CD14-positive monocyte (primary cell): ENCODE results near the gene AARS2. TPM values are rescaled to one million over a fixed set of nuclear protein-coding genes. Genes with fewer than 3 reads are reported as not detected.
A peak's percentile ranks its signal among the peaks of the same experiment; 100 is the strongest.

ENCODE experiments used
- DNase-seq, 3 donors: peaks; one replicate each; pipeline ENCODE4 v3.0.0-alpha.2; 2011 to 2022
- H2AFZ ChIP-seq: 2 replicates; pipeline ENCODE4 v1.6.0; 2012; ENCODE audit warnings: mild to moderate bottlenecking, low read depth, low read length, inconsistent platforms; ENCODE audit not compliant: insufficient read depth, poor library complexity, severe bottlenecking
- H3K27ac ChIP-seq, 2 donors: 1 replicate in 1 of 2; 2 replicates in 1 of 2; pipeline ENCODE4 v1.5.1; 2012 to 2013; ENCODE audit warnings: low read length in 2 of 2, control low read depth in 1 of 2, inconsistent platforms in 1 of 2, low read depth in 1 of 2, mild to moderate bottlenecking in 1 of 2
- H3K27me3 ChIP-seq, 2 donors: one replicate each; pipeline versions ENCODE4 v1.6.0 to v1.6.1; 2011 to 2013; ENCODE audit warnings: low read length in 2 of 2; ENCODE audit not compliant: control insufficient read depth in 2 of 2, insufficient read depth in 2 of 2
- H3K36me3 ChIP-seq, 2 donors: replicated peaks in 1 of 2; 1 replicate in 1 of 2; 2 replicates in 1 of 2; pipeline versions ENCODE4 v1.5.1 to v1.6.1; 2012 to 2013; ENCODE audit warnings: low read length in 2 of 2, control low read depth in 1 of 2, inconsistent platforms in 1 of 2, mild to moderate bottlenecking in 1 of 2; ENCODE audit not compliant: insufficient read depth in 2 of 2, control insufficient read depth in 1 of 2
- H3K4me1 ChIP-seq, 2 donors: 1 replicate in 1 of 2; 2 replicates in 1 of 2; pipeline versions ENCODE4 v1.5.1 to v1.6.1; 2012 to 2013; ENCODE audit warnings: low read length in 2 of 2, control low read depth in 1 of 2, inconsistent platforms in 1 of 2, mild to moderate bottlenecking in 1 of 2, moderate library complexity in 1 of 2; ENCODE audit not compliant: insufficient read depth in 2 of 2, control insufficient read depth in 1 of 2
- H3K4me2 ChIP-seq: replicated peaks from 2 replicates; pipeline ENCODE3; 2012; ENCODE audit warnings: low read length, moderate library complexity, mild to moderate bottlenecking; ENCODE audit not compliant: poor library complexity, severe bottlenecking; ENCODE audit errors: extremely low read depth
- H3K4me3 ChIP-seq, 3 experiments: fragments of 200-600 bp in 1 of 3; sonication (generic) in 1 of 3; replicated peaks in 1 of 3; 1 replicate in 2 of 3; 2 replicates in 1 of 3; pipeline ENCODE4 v1.5.1; 2011 to 2013; ENCODE audit warnings: low read length in 3 of 3, mild to moderate bottlenecking in 3 of 3, control low read depth in 2 of 3, low read depth in 2 of 3, inconsistent platforms in 1 of 3, moderate library complexity in 1 of 3
- H3K79me2 ChIP-seq: 2 replicates; pipeline ENCODE4 v1.6.0; 2012; ENCODE audit warnings: mild to moderate bottlenecking, control low read depth, inconsistent platforms, low read length, moderate library complexity; ENCODE audit not compliant: insufficient read depth
- H3K9ac ChIP-seq: 2 replicates; pipeline ENCODE4 v1.6.0; 2017; ENCODE audit warnings: low read length, mild to moderate bottlenecking; ENCODE audit not compliant: insufficient read depth, poor library complexity, severe bottlenecking
- H3K9me3 ChIP-seq, 2 donors: replicated peaks in 1 of 2; 1 replicate in 1 of 2; 2 replicates in 1 of 2; pipeline versions ENCODE4 v1.5.1 to v1.6.1; 2012 to 2013; ENCODE audit warnings: low read length in 2 of 2, control low read depth in 1 of 2; ENCODE audit not compliant: control insufficient read depth in 1 of 2, insufficient read depth in 1 of 2
- H4K20me1 ChIP-seq: 2 replicates; pipeline ENCODE4 v1.6.0; 2012; ENCODE audit warnings: mild to moderate bottlenecking, low read length, control low read depth, moderate library complexity; ENCODE audit not compliant: insufficient read depth
- H3K27ac Mint-ChIP-seq, 7 donors: one replicate each; pipeline ENCODE4 v1.8.0; 2020; ENCODE audit warnings: mild to moderate bottlenecking in 7 of 7, mixed read lengths in 7 of 7, moderate library complexity in 6 of 7, inconsistent platforms in 2 of 7
- H3K27me3 Mint-ChIP-seq, 3 donors: one replicate each; pipeline ENCODE4 v1.8.0; 2021 to 2022; ENCODE audit warnings: low read depth in 3 of 3, mild to moderate bottlenecking in 3 of 3, mixed read lengths in 3 of 3, moderate library complexity in 3 of 3, inconsistent platforms in 1 of 3
- H3K36me3 Mint-ChIP-seq, 2 donors: one replicate each; pipeline ENCODE4 v1.8.0; 2020; ENCODE audit warnings: mixed read lengths in 2 of 2, inconsistent platforms in 1 of 2, mild to moderate bottlenecking in 1 of 2
- H3K4me1 Mint-ChIP-seq: one replicate; pipeline ENCODE4 v1.8.0; 2020; ENCODE audit warnings: mild to moderate bottlenecking, mixed read lengths
- H3K4me3 Mint-ChIP-seq, 2 donors: one replicate each; pipeline ENCODE4 v1.8.0; 2020; ENCODE audit warnings: mild to moderate bottlenecking in 2 of 2, mixed read lengths in 2 of 2, moderate library complexity in 1 of 2
- H3K9me3 Mint-ChIP-seq, 7 donors: one replicate each; pipeline ENCODE4 v1.8.0; 2020 to 2022; ENCODE audit warnings: mixed read lengths in 7 of 7, mild to moderate bottlenecking in 6 of 7, moderate library complexity in 6 of 7, inconsistent platforms in 2 of 7
- WGBS: methylation state at CpG from one replicate; pipeline ENCODE4 v1.1.5; 2013; ENCODE audit warnings: missing lambda C conversion rate; ENCODE audit not compliant: insufficient coverage; 5-methylcytosine and 5-hydroxymethylcytosine counted together
- intact Hi-C, 2 donors: fragments of 100-400 bp; cut with micrococcal nuclease; formaldehyde crosslinking; loops; one replicate each; pipeline versions ENCODE4 v1.15.0 to v1.15.1; 2023
- polyA plus RNA-seq, 3 donors: library from polyadenylated mRNA; depleted of rRNA in 1 of 3; unstranded in 2 of 3; stranded (reverse) in 1 of 3; fragments of 300-500 nt in 2 of 3; fragments of >200 nt in 1 of 3; fragmentation: Illumina TruSeq in 2 of 3; gene quantifications; 1 replicate in 2 of 3; 2 replicates in 1 of 3; pipeline ENCODE4 v1.2.3, GENCODE V29; 2012 to 2021
- TF ChIP-seq, protein P1 (sequence below): fragments of 200-600 bp; IDR thresholded peaks from one replicate; pipeline ENCODE4 v1.8.0; 2022; ENCODE audit warnings: antibody characterized with exemption, mild to moderate bottlenecking

AARS2 gene
- polyA plus RNA-seq, 3 donors: 1.8 to 4.5 (median 3.2) TPM

DNA sequence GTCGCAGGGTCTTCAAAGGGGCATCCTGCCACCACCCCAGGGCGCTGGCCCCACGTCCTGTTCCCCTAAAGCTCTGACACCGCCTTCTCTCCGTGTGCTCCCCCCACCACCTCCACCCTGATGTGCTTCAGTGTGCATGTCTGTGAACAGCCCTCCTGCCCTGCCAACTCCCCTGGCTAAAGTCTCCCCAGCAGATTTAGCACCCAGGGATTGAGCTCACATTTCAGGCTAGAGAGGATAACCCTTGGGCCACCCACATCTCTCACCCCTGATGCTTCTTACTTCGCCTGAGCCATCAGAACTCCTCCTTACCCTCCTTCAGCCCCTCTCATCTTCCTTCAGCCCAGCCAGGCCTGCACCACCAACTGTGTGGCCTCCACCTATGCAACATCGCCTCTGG lies 35.4 kb downstream of the AARS2 start:
- Histone ChIP-seq H3K36me3 (no peaks in the 10 kb centered on the region), H3K4me2 (no peak overlapping the region), H2AFZ (no peak overlapping the region), H3K4me1 (peaks cover 0 to 7% of the 10 kb centered on the region in 2 donors), H3K9me3 (no peaks in the 10 kb centered on the region), H3K27ac (no peak overlapping the region), H3K79me2 (no peaks in the 10 kb centered on the region), H3K4me3 (no peak overlapping the region), H3K9ac (no peak overlapping the region), H3K27me3 (peaks cover 15 to 76% of the 10 kb centered on the region in 2 donors), H4K20me1 (no peaks in the 10 kb centered on the region)
- Mint-ChIP-seq H3K27ac (no peak overlapping the region), H3K4me3 (peak overlapping the region in 1 of 2 donors; percentile 79), H3K36me3 (peaks cover 0 to 4% of the 10 kb centered on the region in 2 donors), H3K4me1 (peaks cover 8% of the 10 kb centered on the region), H3K9me3 (peaks cover 0 to 8% (median 0%) of the 10 kb centered on the region in 7 donors), H3K27me3 (peaks cover 44 to 82% (median 61%) of the 10 kb centered on the region in 3 donors)
- intact Hi-C loops: no loop called here
- TF ChIP-seq, protein P1, sequence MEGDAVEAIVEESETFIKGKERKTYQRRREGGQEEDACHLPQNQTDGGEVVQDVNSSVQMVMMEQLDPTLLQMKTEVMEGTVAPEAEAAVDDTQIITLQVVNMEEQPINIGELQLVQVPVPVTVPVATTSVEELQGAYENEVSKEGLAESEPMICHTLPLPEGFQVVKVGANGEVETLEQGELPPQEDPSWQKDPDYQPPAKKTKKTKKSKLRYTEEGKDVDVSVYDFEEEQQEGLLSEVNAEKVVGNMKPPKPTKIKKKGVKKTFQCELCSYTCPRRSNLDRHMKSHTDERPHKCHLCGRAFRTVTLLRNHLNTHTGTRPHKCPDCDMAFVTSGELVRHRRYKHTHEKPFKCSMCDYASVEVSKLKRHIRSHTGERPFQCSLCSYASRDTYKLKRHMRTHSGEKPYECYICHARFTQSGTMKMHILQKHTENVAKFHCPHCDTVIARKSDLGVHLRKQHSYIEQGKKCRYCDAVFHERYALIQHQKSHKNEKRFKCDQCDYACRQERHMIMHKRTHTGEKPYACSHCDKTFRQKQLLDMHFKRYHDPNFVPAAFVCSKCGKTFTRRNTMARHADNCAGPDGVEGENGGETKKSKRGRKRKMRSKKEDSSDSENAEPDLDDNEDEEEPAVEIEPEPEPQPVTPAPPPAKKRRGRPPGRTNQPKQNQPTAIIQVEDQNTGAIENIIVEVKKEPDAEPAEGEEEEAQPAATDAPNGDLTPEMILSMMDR: no peak
- 87% methylated on average over 6 of the region's 7 CpGs for WGBS
- DNase-seq: no peak

DNA sequence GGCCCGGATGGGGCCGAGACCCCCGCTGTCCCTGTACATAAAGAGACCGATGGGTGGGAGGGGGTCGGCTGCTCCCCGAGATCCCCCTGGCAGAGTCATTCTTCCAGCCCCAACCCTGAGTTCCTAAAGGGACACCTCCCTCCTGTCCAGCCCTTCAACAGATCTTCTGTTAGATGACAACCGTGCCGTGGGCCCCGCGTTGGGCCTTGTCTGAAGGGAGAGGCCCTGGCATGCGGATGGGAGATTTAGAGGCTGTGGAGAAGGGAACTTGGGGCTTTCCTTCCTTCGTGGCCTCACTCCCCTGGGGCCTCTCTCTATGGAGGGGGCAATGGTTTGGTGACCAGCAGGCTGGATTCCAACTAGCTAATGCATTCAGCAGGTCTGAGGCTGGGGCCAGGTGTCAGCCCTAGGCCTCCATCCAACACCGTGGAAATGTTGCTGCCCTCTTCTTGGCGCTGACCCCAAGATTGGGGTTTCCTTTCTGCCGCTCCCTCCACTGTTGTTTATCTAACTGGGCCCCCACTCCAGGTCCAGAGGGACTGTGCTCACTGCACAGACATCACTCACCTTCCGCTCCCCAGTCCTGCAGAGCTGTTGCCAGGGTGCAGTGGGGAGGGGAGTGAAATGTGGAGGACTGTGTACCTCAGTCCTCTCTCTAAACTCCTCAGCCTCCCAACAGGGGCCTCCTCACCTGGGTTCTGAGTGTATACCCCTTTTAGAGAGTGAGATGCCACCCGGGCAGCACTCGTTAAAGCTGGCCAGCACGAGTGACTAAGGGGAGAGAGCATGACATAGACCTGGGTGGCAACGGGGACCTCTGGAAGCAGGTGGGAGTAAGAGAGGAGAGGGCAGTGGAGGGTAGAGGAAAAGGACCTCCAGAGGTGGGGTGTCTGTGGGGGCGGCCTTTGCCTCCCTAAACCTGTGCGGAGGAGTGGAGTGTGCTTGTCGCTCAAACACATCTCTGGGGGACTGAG lies 36.2 kb downstream of the AARS2 start:
- no peaks in the 10 kb centered on the region for H4K20me1 ChIP-seq
- peaks cover 52 to 85% (median 68%) of the 10 kb centered on the region in 3 donors for H3K27me3 Mint-ChIP-seq
- TF ChIP-seq, protein P1: no peak
- WGBS: 77% methylated on average over 10 of the region's 23 CpGs
- no peak for DNase-seq
- no peak overlapping the region for H3K27ac Mint-ChIP-seq
- H3K4me1 Mint-ChIP-seq: peaks cover 8% of the 10 kb centered on the region
- H3K9me3 ChIP-seq: peaks cover 0 to 5% of the 10 kb centered on the region in 2 donors
- no peak overlapping the region for H2AFZ ChIP-seq
- peaks cover 0 to 10% (median 0%) of the 10 kb centered on the region in 7 donors for H3K9me3 Mint-ChIP-seq
- peaks cover 0 to 7% of the 10 kb centered on the region in 2 donors for H3K4me1 ChIP-seq
- peaks cover 0 to 4% of the 10 kb centered on the region in 2 donors for H3K36me3 Mint-ChIP-seq
- H3K4me2 ChIP-seq: no peak overlapping the region
- H3K4me3 ChIP-seq: no peak overlapping the region
- intact Hi-C loops: no loop called here
- H3K27me3 ChIP-seq: peaks cover 23 to 82% of the 10 kb centered on the region in 2 donors
- no peaks in the 10 kb centered on the region for H3K36me3 ChIP-seq
- H3K27ac ChIP-seq: no peak overlapping the region
- no peak overlapping the region for H3K9ac ChIP-seq
- peak overlapping the region in 1 of 2 donors; percentile 79 for H3K4me3 Mint-ChIP-seq
- no peaks in the 10 kb centered on the region for H3K79me2 ChIP-seq
